Kidney epithelial cell (primary cell): ENCODE measurements around the gene ZNF772. TPM values are rescaled to one million over a fixed set of nuclear protein-coding genes. Genes with fewer than 3 reads are reported as not detected.

ENCODE experiments used
- DNase-seq: peaks from one replicate; pipeline ENCODE4 v3.0.0-alpha.2; 2010; ENCODE audit warnings: low read depth
- H3K27me3 ChIP-seq: 2 replicates; pipeline ENCODE4 v1.6.0; 2011; ENCODE audit warnings: low read length; ENCODE audit not compliant: control insufficient read depth, insufficient read depth
- H3K36me3 ChIP-seq: 2 replicates; pipeline ENCODE4 v1.5.1; 2011; ENCODE audit warnings: low read length; ENCODE audit not compliant: control insufficient read depth, insufficient read depth
- H3K4me3 ChIP-seq: 2 replicates; pipeline ENCODE4 v1.5.1; 2011; ENCODE audit warnings: low read depth, mild to moderate bottlenecking, control low read depth, low read length
- CTCF ChIP-seq: IDR thresholded peaks from 2 replicates; pipeline ENCODE4 v1.5.1; 2011; ENCODE audit warnings: mild to moderate bottlenecking, moderate library complexity, low read length, control low read depth, inconsistent platforms; ENCODE audit not compliant: insufficient read depth, poor library complexity, severe bottlenecking
- total RNA-seq: library from RNA; depleted of rRNA; stranded (reverse); fragments of >200 nt; gene quantifications from 2 replicates; pipeline ENCODE4 v1.2.3, GENCODE V29; 2015

Gene ZNF772
- total RNA-seq, 1 donor from 2014 or later: 9.2 TPM

- H3K27me3 ChIP-seq: no peaks in the 10 kb centered on the region
- no peaks in the 10 kb centered on the region for H3K36me3 ChIP-seq
- no peak for TF ChIP-seq CTCF
- H3K4me3 ChIP-seq: peak within 1 kb of the TSS; percentile 84
- DNase-seq: peak; percentile 96
Measured at GRCh38 chr19:57435062-57435978, 42.0 kb downstream of the ZNF772 start, which contains the start of gene ZNF749. TSS of gene ZNF749 (plus strand) at chr19:57435325. CDS start at chr19:57435579, 254 bp downstream.

GRCh38 chr19:57434386-57435061 lies 42.8 kb downstream of the ZNF772 start:
- Histone ChIP-seq H3K36me3 (no peaks in the 10 kb centered on the region), H3K4me3 (peak overlapping the region; percentile 84), H3K27me3 (no peaks in the 10 kb centered on the region)
- TF ChIP-seq CTCF: no peak
- no peak for DNase-seq

GRCh38 chr19:57421037-57421436 lies 56.3 kb downstream of the ZNF772 start:
- Histone ChIP-seq H3K4me3 (no peak overlapping the region), H3K27me3 (no peaks in the 10 kb centered on the region), H3K36me3 (peaks cover 2% of the 10 kb centered on the region)
- DNase-seq: no peak
- TF ChIP-seq CTCF: no peak

GRCh38 chr19:57419439-57419838 lies 57.9 kb downstream of the ZNF772 start:
- H3K36me3 ChIP-seq: peaks cover 4% of the 10 kb centered on the region
- H3K27me3 ChIP-seq: no peaks in the 10 kb centered on the region
- TF ChIP-seq CTCF: no peak
- H3K4me3 ChIP-seq: no peak overlapping the region
- no peak for DNase-seq

Other genes with a start within 250 kb of the ZNF772 start
- gene AURKC, start 246.5 kb downstream of the ZNF772 start, total RNA-seq: 1.0 and 4.4 TPM in 2 replicates
- gene ZNF805, start 236.9 kb downstream of the ZNF772 start, total RNA-seq: 18.7 and 19.2 TPM in 2 replicates
- 122 and 134 TPM in 2 replicates for gene ZNF460, start 197.1 kb downstream of the ZNF772 start, total RNA-seq
- 9.8 and 12.4 TPM in 2 replicates for gene ZNF543, start 157.1 kb downstream of the ZNF772 start, total RNA-seq
- 8.0 and 8.3 TPM in 2 replicates for gene ZNF304, start 126.3 kb downstream of the ZNF772 start, total RNA-seq
- 16.4 and 28.7 TPM in 2 replicates for gene TRAPPC2B, start 114.0 kb downstream of the ZNF772 start, total RNA-seq
- gene ZNF547, start 114.0 kb downstream of the ZNF772 start, total RNA-seq: 1.7 and 6.0 TPM in 2 replicates
- 12.4 and 13.1 TPM in 2 replicates for gene ZNF548, start 87.7 kb downstream of the ZNF772 start, total RNA-seq
- gene ZNF17, start 66.4 kb downstream of the ZNF772 start, total RNA-seq: 4.5 and 6.3 TPM in 2 replicates
- 10.4 and 14.3 TPM in 2 replicates for gene ZNF749, start 42.2 kb downstream of the ZNF772 start, total RNA-seq
- 0.41 and 0.54 TPM in 2 replicates for gene VN1R1, start 20.4 kb downstream of the ZNF772 start, total RNA-seq
- 11.4 and 16.8 TPM in 2 replicates for gene ZNF419, start 10.2 kb upstream of the ZNF772 start, total RNA-seq
- 7.9 and 11.2 TPM in 2 replicates for gene ZNF773, start 22.4 kb upstream of the ZNF772 start, total RNA-seq
- gene ZNF549, start 49.8 kb upstream of the ZNF772 start, total RNA-seq: 4.8 and 5.1 TPM in 2 replicates
- gene ZNF550, start 82.3 kb upstream of the ZNF772 start, total RNA-seq: 5.1 and 6.8 TPM in 2 replicates
- gene ZNF416, start 101.3 kb upstream of the ZNF772 start, total RNA-seq: 5.5 and 6.0 TPM in 2 replicates
- gene ZIK1, start 106.6 kb upstream of the ZNF772 start, total RNA-seq: 6.8 and 9.3 TPM in 2 replicates
- 3.2 and 6.6 TPM in 2 replicates for gene ZNF530, start 122.3 kb upstream of the ZNF772 start, total RNA-seq
- gene ZNF134, start 136.7 kb upstream of the ZNF772 start, total RNA-seq: 34.8 and 40.6 TPM in 2 replicates
- 6.9 and 10.4 TPM in 2 replicates for gene ZNF211, start 155.6 kb upstream of the ZNF772 start, total RNA-seq
- not detected in 2 replicates for gene ZSCAN4, start 191.4 kb upstream of the ZNF772 start, total RNA-seq
- 6.0 and 8.5 TPM in 2 replicates for gene ZNF551, start 204.4 kb upstream of the ZNF772 start, total RNA-seq
- 2.9 and 3.3 TPM in 2 replicates for gene ZNF154, start 231.6 kb upstream of the ZNF772 start, total RNA-seq